Renal pelvis (tissue), 4 donors: Measurements from ENCODE around the gene BLVRB. TPM values are rescaled to one million over a fixed set of nuclear protein-coding genes. Genes with fewer than 3 reads are reported as not detected.
"Not testable (repeated sequence)": the region's sequence is repeated elsewhere in the genome, so short reads cannot be mapped to it uniquely, and the experiment has no call there.

ENCODE experiments used
- DNase-seq: peaks from one replicate; pipeline ENCODE4 v3.0.0-alpha.2; 2013
- polyA plus RNA-seq, 3 donors: library from polyadenylated mRNA; unstranded; fragments of 120-200 nt; gene quantifications; one replicate each; pipeline ENCODE4 v1.2.1, GENCODE V29; 2013; ENCODE audit not compliant: insufficient read length in 3 of 3

Gene BLVRB
- polyA plus RNA-seq, 3 donors: 51.8 to 54.2 (median 52.3) TPM

GRCh38 chr19:40497214-40497613 lies 31.7 kb upstream of the BLVRB start:
- DNase-seq: no peak

GRCh38 chr19:40494191-40494838 lies 28.8 kb upstream of the BLVRB start:
- no peak for DNase-seq

- no peak for DNase-seq
Measured at GRCh38 chr19:40493778-40494177, 28.2 kb upstream of the BLVRB start.

- no peak for DNase-seq
Measured at GRCh38 chr19:40492274-40492673, 26.7 kb upstream of the BLVRB start.

- no peak for DNase-seq
Measured at GRCh38 chr19:40489882-40490230, 24.3 kb upstream of the BLVRB start.

- DNase-seq: no peak
Measured at GRCh38 chr19:40486017-40486416, 20.5 kb upstream of the BLVRB start.

GRCh38 chr19:40475878-40476644 lies 10.5 kb upstream of the BLVRB start:
- DNase-seq: not testable (repeated sequence)

GRCh38 chr19:40474737-40475136 lies 9.2 kb upstream of the BLVRB start:
- DNase-seq: no peak

- no peak for DNase-seq
Measured at GRCh38 chr19:40472516-40472915, 7.0 kb upstream of the BLVRB start.

GRCh38 chr19:40471111-40471510 lies 5.6 kb upstream of the BLVRB start:
- no peak for DNase-seq

- no peak for DNase-seq
Measured at GRCh38 chr19:40469011-40469410, 3.5 kb upstream of the BLVRB start.

GRCh38 chr19:40466985-40467734 lies 1.6 kb upstream of the BLVRB start, which contains the start of gene SPTBN4:
SPTBN4 (plus strand) TSS chr19:40467001; CDS start chr19:40472622, 5,621 bp downstream.
- DNase-seq: no peak

- peak; percentile 26 for DNase-seq
Measured at GRCh38 chr19:40466219-40466984, 857 bp upstream of the BLVRB start.

GRCh38 chr19:40465025-40465556 lies 454 bp downstream of the BLVRB start:
- no peak for DNase-seq

GRCh38 chr19:40464059-40465024 lies 1.2 kb downstream of the BLVRB start:
- DNase-seq: peak; percentile 84

GRCh38 chr19:40463587-40464037 lies 1.9 kb downstream of the BLVRB start:
- not testable (repeated sequence) for DNase-seq

GRCh38 chr19:40461669-40462221 lies 3.8 kb downstream of the BLVRB start:
- DNase-seq: no peak

GRCh38 chr19:40460185-40460584 lies 5.4 kb downstream of the BLVRB start:
- no peak for DNase-seq

GRCh38 chr19:40458597-40458974 lies 7.0 kb downstream of the BLVRB start:
- no peak for DNase-seq
